Mucosa of descending colon (tissue), 3 donors: ENCODE results near the gene TNIK. TPM values are rescaled to one million over a fixed set of nuclear protein-coding genes. Genes with fewer than 3 reads are reported as not detected.

Experiments used
- ATAC-seq: fragments of 200-7000 bp; cut with Tn5 transposase; one replicate; pipeline ENCODE4 v1.9.1; 2020; ENCODE audit warnings: mild to moderate bottlenecking, moderate library complexity
- DNase-seq, 3 donors: peaks; one replicate each; pipeline ENCODE4 v3.0.0-alpha.2; 2020
- H3K36me3 ChIP-seq: fragments of 200-600 bp; one replicate; pipeline ENCODE4 v1.8.0; 2021; ENCODE audit warnings: low read depth, mild to moderate bottlenecking
- H3K4me1 ChIP-seq: fragments of 200-600 bp; one replicate; pipeline ENCODE4 v1.8.0; 2021; ENCODE audit warnings: low read depth, mild to moderate bottlenecking
- H3K4me3 ChIP-seq: fragments of 200-600 bp; one replicate; pipeline ENCODE4 v1.8.0; 2021; ENCODE audit warnings: mild to moderate bottlenecking
- H3K9me3 ChIP-seq: fragments of 200-600 bp; one replicate; pipeline ENCODE4 v1.8.0; 2021; ENCODE audit warnings: mild to moderate bottlenecking
- intact Hi-C, 2 donors: fragments of 100-400 bp; cut with DNase I in 1 of 2; cut with micrococcal nuclease in 1 of 2; formaldehyde crosslinking; loops; one replicate each; pipeline versions ENCODE4 v1.11.0 to v1.11.1; 2022; cut with DNase I, micrococcal nuclease
- total RNA-seq, 3 donors: library from RNA; stranded (reverse); fragmentation: NEBNext Ultra II Directional in 2 of 3; extraction: Animal tissue kit (Norgen Biotek cat#: 25700) in 2 of 3; gene quantifications; one replicate each; pipeline versions ENCODE4 v1.2.1 to v1.2.4, GENCODE V29; 2021 to 2023
- TF ChIP-seq, protein P1 (sequence below): fragments of 200-600 bp; IDR thresholded peaks from one replicate; pipeline ENCODE4 v1.8.0; 2022; ENCODE audit warnings: antibody characterized with exemption, mild to moderate bottlenecking
- donor health status: DM: no; HTN: no; CAD: no; lungs with moderate emphysema.
- donor health status: DM: no; HTN: no; CAD: no.
- donor health status: DM: no; HTN: yes; CAD: no.

The TNIK gene
- total RNA-seq, 3 donors from 2014 or later = 27.2 to 33.0 (median 28.0) TPM

- no peak for DNase-seq
- no peak for ATAC-seq
- TF ChIP-seq, protein P1, sequence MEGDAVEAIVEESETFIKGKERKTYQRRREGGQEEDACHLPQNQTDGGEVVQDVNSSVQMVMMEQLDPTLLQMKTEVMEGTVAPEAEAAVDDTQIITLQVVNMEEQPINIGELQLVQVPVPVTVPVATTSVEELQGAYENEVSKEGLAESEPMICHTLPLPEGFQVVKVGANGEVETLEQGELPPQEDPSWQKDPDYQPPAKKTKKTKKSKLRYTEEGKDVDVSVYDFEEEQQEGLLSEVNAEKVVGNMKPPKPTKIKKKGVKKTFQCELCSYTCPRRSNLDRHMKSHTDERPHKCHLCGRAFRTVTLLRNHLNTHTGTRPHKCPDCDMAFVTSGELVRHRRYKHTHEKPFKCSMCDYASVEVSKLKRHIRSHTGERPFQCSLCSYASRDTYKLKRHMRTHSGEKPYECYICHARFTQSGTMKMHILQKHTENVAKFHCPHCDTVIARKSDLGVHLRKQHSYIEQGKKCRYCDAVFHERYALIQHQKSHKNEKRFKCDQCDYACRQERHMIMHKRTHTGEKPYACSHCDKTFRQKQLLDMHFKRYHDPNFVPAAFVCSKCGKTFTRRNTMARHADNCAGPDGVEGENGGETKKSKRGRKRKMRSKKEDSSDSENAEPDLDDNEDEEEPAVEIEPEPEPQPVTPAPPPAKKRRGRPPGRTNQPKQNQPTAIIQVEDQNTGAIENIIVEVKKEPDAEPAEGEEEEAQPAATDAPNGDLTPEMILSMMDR = no peak
- no peaks in the 10 kb centered on the region for H3K36me3 ChIP-seq
- H3K4me1 ChIP-seq = peaks cover 1% of the 10 kb centered on the region
- no peaks in the 10 kb centered on the region for H3K9me3 ChIP-seq
- intact Hi-C loops = no loop called here
- no peak overlapping the region for H3K4me3 ChIP-seq
These were observed 107.7 kb downstream of the TNIK start for GRCh38 chr3:171352387-171352935.

- no peak for DNase-seq
- no peaks in the 10 kb centered on the region for H3K4me1 ChIP-seq
- no peak overlapping the region for H3K4me3 ChIP-seq
- no peaks in the 10 kb centered on the region for H3K9me3 ChIP-seq
- ATAC-seq = no peak
- no peaks in the 10 kb centered on the region for H3K36me3 ChIP-seq
- TF ChIP-seq, protein P1 = no peak
- intact Hi-C loops = no loop called here
These were observed 108.5 kb downstream of the TNIK start for GRCh38 chr3:171351676-171352075.

DNA sequence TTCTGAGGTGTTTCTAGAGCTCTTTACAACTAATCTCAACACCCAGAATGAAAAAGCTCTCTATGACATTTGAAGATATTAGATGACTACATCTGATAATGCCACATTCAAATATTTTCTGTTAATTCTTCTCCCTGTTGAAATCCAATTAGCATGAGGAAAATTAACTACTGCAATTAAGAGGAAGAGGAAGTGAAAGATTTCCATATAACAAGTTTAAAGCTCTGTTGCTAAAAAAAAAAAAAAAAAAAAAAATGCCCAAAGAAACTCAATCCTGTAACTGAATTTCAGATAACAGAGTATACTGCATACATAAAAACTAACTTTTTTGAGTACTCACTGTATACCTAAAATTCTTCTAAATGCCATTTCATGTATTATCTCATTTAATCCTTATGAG, 109.8 kb downstream of the TNIK start:
- H3K4me3 ChIP-seq = no peak overlapping the region
- DNase-seq (no peak), ATAC-seq (no peak)
- TF ChIP-seq, protein P1 = no peak
- H3K36me3 ChIP-seq = no peaks in the 10 kb centered on the region
- no peaks in the 10 kb centered on the region for H3K4me1 ChIP-seq
- no peaks in the 10 kb centered on the region for H3K9me3 ChIP-seq
- intact Hi-C loops = no loop called here

DNA sequence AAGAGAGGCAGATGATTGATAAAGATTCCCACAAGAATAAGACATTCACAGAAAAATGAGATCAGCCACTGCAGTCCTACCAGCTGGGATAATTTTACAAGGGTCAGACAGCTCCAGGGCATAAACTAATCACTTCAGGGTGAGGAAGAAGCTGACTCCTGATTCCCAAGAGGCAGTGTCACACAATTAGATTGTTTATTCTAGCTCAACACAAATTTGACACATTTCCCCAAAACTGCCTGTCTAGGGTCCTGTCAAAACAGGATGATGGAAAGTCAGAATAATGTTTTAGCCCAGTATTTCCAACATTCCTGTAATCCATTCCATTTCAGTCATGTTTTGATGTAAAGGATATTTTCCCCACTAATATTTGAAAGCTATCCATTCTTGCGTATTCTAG, 110.8 kb downstream of the TNIK start:
- TF ChIP-seq, protein P1 = no peak
- H3K9me3 ChIP-seq = no peaks in the 10 kb centered on the region
- DNase-seq (no peak), ATAC-seq (no peak)
- no peak overlapping the region for H3K4me3 ChIP-seq
- intact Hi-C loops = no loop called here
- H3K4me1 ChIP-seq = no peaks in the 10 kb centered on the region
- H3K36me3 ChIP-seq = no peaks in the 10 kb centered on the region

DNA sequence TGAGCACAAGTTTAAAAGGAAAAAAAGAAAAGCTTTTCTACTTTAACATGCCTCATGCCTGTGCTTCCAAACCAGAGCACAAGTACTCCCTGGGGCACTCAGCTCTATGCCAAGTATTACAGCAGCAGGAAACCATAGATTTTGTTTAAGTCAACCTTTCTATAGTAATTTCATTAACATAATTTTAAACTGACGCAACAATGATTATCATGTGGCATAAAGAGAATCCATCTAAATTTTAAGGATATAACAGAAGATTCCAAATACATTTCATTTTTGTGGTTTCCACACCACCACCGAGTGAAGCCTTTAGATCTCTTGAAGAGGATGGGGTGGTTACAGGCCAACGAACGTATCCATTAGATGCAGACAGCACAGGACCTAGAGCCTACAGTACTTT, 112.1 kb downstream of the TNIK start:
- intact Hi-C loops = no loop called here
- Histone ChIP-seq H3K9me3 (no peaks in the 10 kb centered on the region), H3K4me1 (no peaks in the 10 kb centered on the region), H3K4me3 (no peak overlapping the region), H3K36me3 (no peaks in the 10 kb centered on the region)
- TF ChIP-seq, protein P1 = no peak
- DNase-seq (no peak), ATAC-seq (no peak)
